ENCODE measurements around the gene MYO18B. TPM values are rescaled to one million over a fixed set of nuclear protein-coding genes. Genes with fewer than 3 reads are reported as not detected.

Gene MYO18B
- total RNA-seq, 1 experiment from 2014 or later: not detected

DNA sequence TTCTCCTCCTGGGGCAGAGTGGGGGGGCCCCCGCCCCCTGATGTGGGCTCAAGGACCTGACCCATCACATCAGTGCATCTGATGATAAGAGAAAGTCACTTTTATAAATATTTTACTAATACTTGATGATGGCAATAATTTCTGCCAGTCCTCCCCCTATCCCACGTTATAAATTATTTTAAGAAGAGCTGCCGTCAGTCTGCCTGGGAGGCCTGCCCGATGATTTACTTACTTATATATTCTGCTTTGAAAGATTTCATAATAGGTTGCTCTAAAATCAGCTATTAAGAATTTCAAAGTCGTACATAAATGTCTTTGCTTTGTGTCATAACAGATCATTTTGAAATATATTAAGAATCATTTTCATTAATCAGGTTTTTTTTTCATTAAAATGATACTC lies 58.8 kb downstream of the MYO18B start:
- no peak overlapping the region for H2AFZ ChIP-seq (ENCODE audit: low read length)
- H3K27me3 ChIP-seq (ENCODE audit: low read length): no peaks in the 10 kb centered on the region
- CTCF ChIA-PET: no interaction called here
- no peaks in the 10 kb centered on the region for H4K20me1 ChIP-seq (ENCODE audit: low read length)
- H3K9me2 ChIP-seq (replicated peaks; ENCODE audit: low read length): no peaks in the 10 kb centered on the region
- POLR2A ChIA-PET (ENCODE audit: unreplicated experiment): no interaction called here
- ATAC-seq (no peak), DNase-seq (no peak)
- intact Hi-C loops (cut with micrococcal nuclease): no loop called here
- no peak overlapping the region for H3K9ac ChIP-seq (ENCODE audit: low read length)
- no peaks in the 10 kb centered on the region for H3K4me1 ChIP-seq (ENCODE audit: insufficient read depth, low read length)
- H3K9me3 ChIP-seq (ENCODE audit: low read length): no peaks in the 10 kb centered on the region
- no peak overlapping the region for H3K4me3 ChIP-seq (ENCODE audit: low read length)
- TF ChIP-seq, protein P1, sequence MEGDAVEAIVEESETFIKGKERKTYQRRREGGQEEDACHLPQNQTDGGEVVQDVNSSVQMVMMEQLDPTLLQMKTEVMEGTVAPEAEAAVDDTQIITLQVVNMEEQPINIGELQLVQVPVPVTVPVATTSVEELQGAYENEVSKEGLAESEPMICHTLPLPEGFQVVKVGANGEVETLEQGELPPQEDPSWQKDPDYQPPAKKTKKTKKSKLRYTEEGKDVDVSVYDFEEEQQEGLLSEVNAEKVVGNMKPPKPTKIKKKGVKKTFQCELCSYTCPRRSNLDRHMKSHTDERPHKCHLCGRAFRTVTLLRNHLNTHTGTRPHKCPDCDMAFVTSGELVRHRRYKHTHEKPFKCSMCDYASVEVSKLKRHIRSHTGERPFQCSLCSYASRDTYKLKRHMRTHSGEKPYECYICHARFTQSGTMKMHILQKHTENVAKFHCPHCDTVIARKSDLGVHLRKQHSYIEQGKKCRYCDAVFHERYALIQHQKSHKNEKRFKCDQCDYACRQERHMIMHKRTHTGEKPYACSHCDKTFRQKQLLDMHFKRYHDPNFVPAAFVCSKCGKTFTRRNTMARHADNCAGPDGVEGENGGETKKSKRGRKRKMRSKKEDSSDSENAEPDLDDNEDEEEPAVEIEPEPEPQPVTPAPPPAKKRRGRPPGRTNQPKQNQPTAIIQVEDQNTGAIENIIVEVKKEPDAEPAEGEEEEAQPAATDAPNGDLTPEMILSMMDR (conservative IDR thresholded peaks at IDR 0.05; ENCODE audit: low read depth, low read length): no peak
- no peak for TF ChIP-seq EZH2 (IDR thresholded peaks at IDR 0.05; ENCODE audit: low read length, unreplicated experiment)
- TF ChIP-seq EZH2phosphoT487 (IDR thresholded peaks at IDR 0.05; ENCODE audit: borderline replicate concordance, low read length): no peak
- no peaks in the 10 kb centered on the region for H3K36me3 ChIP-seq (ENCODE audit: low read depth, low read length)
- no TSS peak for BruUV-seq (replicated peaks)
- H3K4me2 ChIP-seq (ENCODE audit: low read length): no peak overlapping the region
- H3K79me2 ChIP-seq (ENCODE audit: low read length): no peaks in the 10 kb centered on the region
- H3F3A ChIP-seq (ENCODE audit: low read length, unreplicated experiment): no peaks in the 10 kb centered on the region
- no peak overlapping the region for H3K27ac ChIP-seq (ENCODE audit: low read length)

DNA sequence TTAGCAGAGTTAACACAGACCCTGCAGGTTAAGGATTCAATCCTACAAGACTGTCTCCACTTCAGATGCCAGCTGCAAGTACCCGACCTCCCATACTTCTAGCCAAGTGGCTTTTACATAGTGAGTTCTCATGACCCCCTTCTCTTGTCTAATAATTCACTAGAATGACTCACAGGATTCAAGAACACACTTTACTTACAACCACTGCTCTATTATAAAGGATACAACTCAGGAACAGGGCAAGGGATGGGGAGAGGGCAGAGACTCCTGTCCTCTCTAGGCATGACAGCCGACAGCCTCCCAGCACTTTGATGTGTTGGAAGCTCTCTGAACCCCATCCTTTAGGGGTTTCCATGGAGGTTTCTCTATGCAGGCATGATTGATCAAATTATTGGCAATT lies 60.0 kb downstream of the MYO18B start:
- Histone ChIP-seq H3K9me3 (ENCODE audit: low read length) (no peaks in the 10 kb centered on the region), H3K9me2 (replicated peaks; ENCODE audit: low read length) (no peaks in the 10 kb centered on the region), H4K20me1 (ENCODE audit: low read length) (no peaks in the 10 kb centered on the region), H3K9ac (ENCODE audit: low read length) (no peak overlapping the region), H2AFZ (ENCODE audit: low read length) (no peak overlapping the region), H3K4me2 (ENCODE audit: low read length) (no peak overlapping the region), H3K36me3 (ENCODE audit: low read depth, low read length) (no peaks in the 10 kb centered on the region), H3K4me1 (ENCODE audit: insufficient read depth, low read length) (no peaks in the 10 kb centered on the region), H3K4me3 (ENCODE audit: low read length) (no peak overlapping the region), H3K27ac (ENCODE audit: low read length) (no peak overlapping the region), H3K27me3 (ENCODE audit: low read length) (no peaks in the 10 kb centered on the region), H3F3A (ENCODE audit: low read length, unreplicated experiment) (no peaks in the 10 kb centered on the region), H3K79me2 (ENCODE audit: low read length) (no peaks in the 10 kb centered on the region)
- TF ChIP-seq EZH2 (IDR thresholded peaks at IDR 0.05; ENCODE audit: low read length, unreplicated experiment) (no peak), EZH2phosphoT487 (IDR thresholded peaks at IDR 0.05; ENCODE audit: borderline replicate concordance, low read length) (no peak)
- TF ChIP-seq, protein P1 (conservative IDR thresholded peaks at IDR 0.05; ENCODE audit: low read depth, low read length): no peak
- ChIA-PET POLR2A (ENCODE audit: unreplicated experiment) (no interaction called here), CTCF (no interaction called here)
- no peak for ATAC-seq
- no peak for DNase-seq
- intact Hi-C loops (cut with micrococcal nuclease): no loop called here
- BruUV-seq (replicated peaks): no TSS peak

DNA sequence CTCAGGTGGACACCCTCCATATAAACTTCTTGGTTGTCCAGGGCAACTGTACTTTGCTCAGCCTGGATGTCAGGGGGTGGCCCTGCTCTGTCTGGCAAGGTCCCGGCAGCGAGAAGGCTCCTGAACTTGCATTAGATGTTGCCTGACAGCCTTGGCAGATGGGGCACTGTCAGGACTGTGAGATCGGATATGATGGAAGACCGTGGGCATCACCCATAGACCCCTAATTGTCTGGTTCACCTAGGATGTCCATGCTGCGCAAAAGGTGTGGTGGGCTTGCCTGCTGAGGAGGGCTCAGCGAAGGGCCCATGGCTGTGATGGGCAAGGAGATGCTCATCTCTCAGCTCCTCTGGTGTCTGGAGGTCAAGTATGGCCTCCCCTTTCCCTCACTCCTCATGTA lies 62.7 kb downstream of the MYO18B start:
- BruUV-seq (replicated peaks): no TSS peak
- Histone ChIP-seq H3K27ac (ENCODE audit: low read length) (no peak overlapping the region), H3K9ac (ENCODE audit: low read length) (no peak overlapping the region), H3K27me3 (ENCODE audit: low read length) (no peaks in the 10 kb centered on the region), H3K36me3 (ENCODE audit: low read depth, low read length) (no peaks in the 10 kb centered on the region), H3F3A (ENCODE audit: low read length, unreplicated experiment) (no peaks in the 10 kb centered on the region), H3K79me2 (ENCODE audit: low read length) (no peaks in the 10 kb centered on the region), H3K4me3 (ENCODE audit: low read length) (no peak overlapping the region), H3K4me2 (ENCODE audit: low read length) (no peak overlapping the region), H4K20me1 (ENCODE audit: low read length) (no peaks in the 10 kb centered on the region), H3K4me1 (ENCODE audit: insufficient read depth, low read length) (no peaks in the 10 kb centered on the region), H3K9me3 (ENCODE audit: low read length) (no peaks in the 10 kb centered on the region), H3K9me2 (replicated peaks; ENCODE audit: low read length) (no peaks in the 10 kb centered on the region), H2AFZ (ENCODE audit: low read length) (no peak overlapping the region)
- ChIA-PET POLR2A (ENCODE audit: unreplicated experiment) (no interaction called here), CTCF (no interaction called here)
- no peak for DNase-seq
- intact Hi-C loops (cut with micrococcal nuclease): no loop called here
- ATAC-seq: no peak
- TF ChIP-seq, protein P1 (conservative IDR thresholded peaks at IDR 0.05; ENCODE audit: low read depth, low read length): no peak
- TF ChIP-seq EZH2 (IDR thresholded peaks at IDR 0.05; ENCODE audit: low read length, unreplicated experiment) (no peak), EZH2phosphoT487 (IDR thresholded peaks at IDR 0.05; ENCODE audit: borderline replicate concordance, low read length) (no peak)

All from PC-3 (cell line).